GM13976 (cell line): ENCODE results near the gene FCN1.

Source experiments
- DNase-seq: peaks from one replicate; pipeline ENCODE4 v3.0.0; 2012; ENCODE audit warnings: low spot score
- CTCF ChIP-seq: IDR thresholded peaks from 2 replicates; pipeline ENCODE4 v1.5.1; 2012; ENCODE audit warnings: borderline replicate concordance, mild to moderate bottlenecking; ENCODE audit not compliant: insufficient read depth; ENCODE audit errors: extremely low read depth, missing control alignments, control extremely low read depth
- in situ Hi-C: fragments of 300-500 bp; cut with MboI; formaldehyde crosslinking; loops from one replicate; pipeline ENCODE4 v1.12.0; 2022; ENCODE audit warnings: low sequenced_read_pairs, mixed read lengths, inconsistent platforms; ENCODE audit not compliant: unreplicated experiment

Gene FCN1

GRCh38 chr9:134884492-134884891 is 33.2 kb downstream of the FCN1 start:
- in situ Hi-C loops = no loop called here

GRCh38 chr9:134883040-134883782 is 34.5 kb downstream of the FCN1 start:
- no peak for TF ChIP-seq CTCF
- in situ Hi-C loops = no loop called here
- no peak for DNase-seq

More at GRCh38 chr9:134884492-134884891, 33.2 kb downstream of the FCN1 start:
- no peak for DNase-seq
- no peak for TF ChIP-seq CTCF

- TF ChIP-seq CTCF = no peak
- in situ Hi-C loops = no loop called here
- no peak for DNase-seq
Observed at GRCh38 chr9:134882204-134882785, 35.4 kb downstream of the FCN1 start.

- TF ChIP-seq CTCF = no peak
- in situ Hi-C loops = no loop called here
Observed at GRCh38 chr9:134881313-134881670, 36.4 kb downstream of the FCN1 start.

GRCh38 chr9:134880484-134881312 is 37.0 kb downstream of the FCN1 start, which contains the start of gene FCN2:
Gene FCN2 (plus strand): TSS chr9:134880810. CDS start chr9:134880822, 12 bp downstream.
- TF ChIP-seq CTCF = no peak
- in situ Hi-C loops = no loop called here
- DNase-seq = no peak

More at GRCh38 chr9:134881313-134881670, 36.4 kb downstream of the FCN1 start:
- DNase-seq = no peak

- in situ Hi-C loops = no loop called here
- DNase-seq = no peak
- TF ChIP-seq CTCF = no peak
Observed at GRCh38 chr9:134879664-134880483, 37.8 kb downstream of the FCN1 start.
